Liver (tissue), 9 donors: ENCODE measurements around the gene OR2AG1. TPM values are rescaled to one million over a fixed set of nuclear protein-coding genes. Genes with fewer than 3 reads are reported as not detected.

Experiments
- DNase-seq: peaks from one replicate; pipeline ENCODE4 v3.0.0-alpha.2; 2017; ENCODE audit warnings: low spot score
- H3K27ac ChIP-seq, 2 donors: one replicate each; pipeline ENCODE4 v1.7.0; 2013; ENCODE audit warnings: inconsistent platforms in 2 of 2, low read length in 2 of 2, control low read depth in 1 of 2, low read depth in 1 of 2, mild to moderate bottlenecking in 1 of 2
- H3K27me3 ChIP-seq, 4 donors: one replicate each; pipeline versions ENCODE4 v1.6.1 to v1.7.0; 2013; ENCODE audit warnings: low read length in 3 of 4, inconsistent platforms in 1 of 4, mild to moderate bottlenecking in 1 of 4, moderate library complexity in 1 of 4; ENCODE audit not compliant: control insufficient read depth in 4 of 4, insufficient read depth in 4 of 4
- H3K36me3 ChIP-seq, 4 donors: one replicate each; pipeline versions ENCODE4 v1.6.1 to v1.7.0; 2013; ENCODE audit warnings: low read length in 3 of 4, mild to moderate bottlenecking in 3 of 4, low read depth in 1 of 4, moderate library complexity in 1 of 4; ENCODE audit not compliant: control insufficient read depth in 4 of 4, insufficient read depth in 3 of 4
- H3K4me1 ChIP-seq, 4 donors: one replicate each; pipeline versions ENCODE4 v1.6.1 to v1.7.0; 2013; ENCODE audit warnings: low read length in 3 of 4, mild to moderate bottlenecking in 3 of 4, moderate library complexity in 1 of 4; ENCODE audit not compliant: control insufficient read depth in 4 of 4, insufficient read depth in 4 of 4
- H3K4me3 ChIP-seq, 3 donors: one replicate each; pipeline versions ENCODE4 v1.6.1 to v1.7.0; 2013; ENCODE audit warnings: low read length in 3 of 3, control low read depth in 1 of 3, low read depth in 1 of 3, mild to moderate bottlenecking in 1 of 3
- H3K9ac ChIP-seq, 2 donors: one replicate each; pipeline ENCODE4 v1.7.0; 2013; ENCODE audit warnings: low read length in 2 of 2, mild to moderate bottlenecking in 2 of 2, moderate library complexity in 2 of 2, control low read depth in 1 of 2, low read depth in 1 of 2
- H3K9me3 ChIP-seq, 4 donors: one replicate each; pipeline versions ENCODE4 v1.6.1 to v1.7.0; 2013; ENCODE audit warnings: low read length in 3 of 4; ENCODE audit not compliant: control insufficient read depth in 4 of 4
- ATF3 ChIP-seq: IDR thresholded peaks from 2 replicates; pipeline ENCODE4 v1.6.1; 2016; ENCODE audit warnings: antibody characterized with exemption
- CTCF ChIP-seq: fragments of 150-350 bp; IDR thresholded peaks from 2 replicates; pipeline ENCODE4 v1.5.1; 2017; ENCODE audit warnings: improper control_type of control experiment, low read depth, low read length; ENCODE audit not compliant: missing input control
- EGR1 ChIP-seq, 2 donors: IDR thresholded peaks; 2 replicates each; pipeline ENCODE4 v1.6.1; 2016 to 2018; ENCODE audit warnings: antibody characterized with exemption in 2 of 2, low read depth in 2 of 2
- FOXA1 ChIP-seq: IDR thresholded peaks from 2 replicates; pipeline ENCODE4 v1.6.1; 2016; ENCODE audit warnings: antibody characterized with exemption
- FOXA2 ChIP-seq: IDR thresholded peaks from 2 replicates; pipeline ENCODE4 v1.6.1; 2016; ENCODE audit warnings: antibody characterized with exemption
- GABPA ChIP-seq, 2 donors: IDR thresholded peaks in 1 of 2; conservative IDR thresholded peaks in 1 of 2; 2 replicates each; pipeline ENCODE4 v1.6.1; 2016; ENCODE audit warnings: antibody characterized with exemption in 2 of 2, mild to moderate bottlenecking in 1 of 2, moderate library complexity in 1 of 2
- HNF4A ChIP-seq, 2 donors: conservative IDR thresholded peaks; 2 replicates each; pipeline ENCODE4 v1.6.1; 2016; ENCODE audit warnings: antibody characterized with exemption in 2 of 2, mild to moderate bottlenecking in 2 of 2
- HNF4G ChIP-seq: IDR thresholded peaks from 2 replicates; pipeline ENCODE4 v1.6.1; 2016; ENCODE audit warnings: antibody characterized with exemption
- JUND ChIP-seq, 2 donors: IDR thresholded peaks; 2 replicates each; pipeline ENCODE4 v1.6.1; 2016; ENCODE audit warnings: antibody characterized with exemption in 2 of 2
- NR2F2 ChIP-seq: IDR thresholded peaks from 2 replicates; pipeline ENCODE4 v1.6.1; 2016; ENCODE audit warnings: antibody characterized with exemption
- RAD21 ChIP-seq, 2 donors: IDR thresholded peaks; 2 replicates each; pipeline ENCODE4 v1.6.1; 2016; ENCODE audit warnings: antibody characterized with exemption in 2 of 2, mild to moderate bottlenecking in 2 of 2
- REST ChIP-seq: IDR thresholded peaks from 2 replicates; pipeline ENCODE4 v1.6.1; 2016; ENCODE audit warnings: antibody characterized with exemption, mild to moderate bottlenecking
- RXRA ChIP-seq, 2 donors: IDR thresholded peaks; 2 replicates each; pipeline ENCODE4 v1.6.1; 2017 to 2018; ENCODE audit warnings: antibody characterized with exemption in 2 of 2, mild to moderate bottlenecking in 1 of 2
- SP1 ChIP-seq: IDR thresholded peaks from 2 replicates; pipeline ENCODE4 v1.6.1; 2018; ENCODE audit warnings: antibody characterized with exemption, mild to moderate bottlenecking
- TAF1 ChIP-seq: conservative IDR thresholded peaks from 2 replicates; pipeline ENCODE4 v1.6.1; 2016; ENCODE audit warnings: antibody characterized with exemption, mild to moderate bottlenecking
- YY1 ChIP-seq: IDR thresholded peaks from 2 replicates; pipeline ENCODE4 v1.6.1; 2016; ENCODE audit warnings: antibody characterized with exemption, mild to moderate bottlenecking
- ZBTB33 ChIP-seq: IDR thresholded peaks from 2 replicates; pipeline ENCODE4 v1.6.1; 2016; ENCODE audit warnings: antibody characterized with exemption
- WGBS: extraction: QIAGEN DNeasy Blood & Tissue Kit; methylation state at CpG from one replicate; pipeline ENCODE4 v1.1.7; 2013; 5-methylcytosine and 5-hydroxymethylcytosine counted together
- polyA plus RNA-seq, 2 donors: library from polyadenylated mRNA; stranded (reverse) in 1 of 2; unstranded in 1 of 2; fragments of 200-250 nt in 1 of 2; fragments of >200 nt in 1 of 2; fragmentation: Nextera tagmentation in 1 of 2; extraction: Ambion mirVana in 1 of 2; gene quantifications; one replicate each; pipeline versions ENCODE4 v1.2.1 to v1.2.3, GENCODE V29; 2013 to 2015
- total RNA-seq, 2 donors: library from RNA; depleted of rRNA; stranded (reverse); fragments of >200 nt; gene quantifications; one replicate each; pipeline ENCODE4 v1.2.3, GENCODE V29; 2014
- TF ChIP-seq, protein P1 (sequence below): IDR thresholded peaks from 2 replicates; pipeline ENCODE4 v1.6.1; 2016; ENCODE audit warnings: antibody characterized with exemption
- donor health status: healthy.
- donor health status: healthy.
- donor health status: healthy.
- donor health status: healthy.
- donor health status: healthy.

Gene OR2AG1
- total and polyA plus RNA-seq, 4 donors: not detected

DNA sequence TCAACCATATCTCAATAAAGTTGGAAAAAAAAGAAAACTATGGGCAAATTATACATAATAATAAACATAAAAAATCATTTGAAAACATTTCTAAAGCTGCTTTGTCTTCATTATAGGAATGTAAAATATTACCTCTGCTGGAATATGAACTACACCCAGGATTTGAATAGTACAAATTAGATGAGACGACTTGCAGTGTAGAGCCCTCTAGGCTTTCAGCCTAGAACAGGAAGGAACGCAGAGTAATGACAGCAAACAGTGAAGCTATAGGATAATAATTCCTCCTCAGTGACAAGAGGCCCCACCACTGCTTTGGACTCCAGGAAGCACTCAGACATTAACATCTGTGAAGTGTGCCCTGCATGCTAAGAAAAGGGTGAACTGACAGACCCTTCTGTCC lies 7.7 kb downstream of the OR2AG1 start:
- Histone ChIP-seq H3K9ac (no peak overlapping the region), H3K9me3 (no peaks in the 10 kb centered on the region), H3K36me3 (no peaks in the 10 kb centered on the region), H3K4me3 (no peak overlapping the region), H3K4me1 (no peaks in the 10 kb centered on the region), H3K27me3 (no peaks in the 10 kb centered on the region), H3K27ac (no peak overlapping the region)
- no peak for DNase-seq
- TF ChIP-seq CTCF (no peak), FOXA1 (no peak), EGR1 (IDR thresholded peaks at IDR 0.05; ENCODE audit: low read depth in 2 of 2) (no peak), FOXA2 (no peak), TAF1 (no peak), HNF4A (conservative IDR thresholded peaks at IDR 0.05) (no peak), RAD21 (IDR thresholded peaks at IDR 0.05) (no peak)
- WGBS: 90% methylated on average over 2 of the region's 2 CpGs

- TF ChIP-seq YY1: no peak
- no peak for TF ChIP-seq HNF4A (conservative IDR thresholded peaks at IDR 0.05)
- no peak for TF ChIP-seq RXRA (IDR thresholded peaks at IDR 0.05)
- TF ChIP-seq ZBTB33: no peak
- TF ChIP-seq GABPA (IDR thresholded peaks at IDR 0.05 in 1 of 2, conservative IDR thresholded peaks at IDR 0.05 in 1 of 2): no peak
- TF ChIP-seq RAD21 (IDR thresholded peaks at IDR 0.05): no peak
- no peak for TF ChIP-seq SP1
- TF ChIP-seq TAF1: no peak
- no peak for TF ChIP-seq CTCF
- no peak for TF ChIP-seq REST
- TF ChIP-seq, protein P1, sequence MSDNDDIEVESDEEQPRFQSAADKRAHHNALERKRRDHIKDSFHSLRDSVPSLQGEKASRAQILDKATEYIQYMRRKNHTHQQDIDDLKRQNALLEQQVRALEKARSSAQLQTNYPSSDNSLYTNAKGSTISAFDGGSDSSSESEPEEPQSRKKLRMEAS: no peak
- TF ChIP-seq ATF3: no peak
- TF ChIP-seq FOXA2: no peak
- no peak for TF ChIP-seq JUND (IDR thresholded peaks at IDR 0.05)
- TF ChIP-seq HNF4G: no peak
- TF ChIP-seq NR2F2: no peak
- TF ChIP-seq FOXA1: no peak
- TF ChIP-seq EGR1 (IDR thresholded peaks at IDR 0.05; ENCODE audit: low read depth in 2 of 2): no peak
- Histone ChIP-seq H3K9me3 (no peaks in the 10 kb centered on the region), H3K27ac (no peak overlapping the region), H3K4me3 (no peak overlapping the region), H3K9ac (no peak overlapping the region), H3K36me3 (no peaks in the 10 kb centered on the region), H3K27me3 (no peaks in the 10 kb centered on the region), H3K4me1 (no peaks in the 10 kb centered on the region)
- 78% methylated on average over 4 of the region's 4 CpGs for WGBS
- no peak for DNase-seq
Measured at GRCh38 chr11:6794639-6795038, 11.8 kb downstream of the OR2AG1 start.
